IPS DF 4.7 (cell line): Measurements from ENCODE around the gene LMTK2.

ENCODE experiments used
- DNase-seq: peaks from one replicate; pipeline ENCODE4 v3.0.0-alpha.2; 2013; ENCODE audit warnings: low spot score; ENCODE audit errors: extremely low read depth

The LMTK2 gene

DNA sequence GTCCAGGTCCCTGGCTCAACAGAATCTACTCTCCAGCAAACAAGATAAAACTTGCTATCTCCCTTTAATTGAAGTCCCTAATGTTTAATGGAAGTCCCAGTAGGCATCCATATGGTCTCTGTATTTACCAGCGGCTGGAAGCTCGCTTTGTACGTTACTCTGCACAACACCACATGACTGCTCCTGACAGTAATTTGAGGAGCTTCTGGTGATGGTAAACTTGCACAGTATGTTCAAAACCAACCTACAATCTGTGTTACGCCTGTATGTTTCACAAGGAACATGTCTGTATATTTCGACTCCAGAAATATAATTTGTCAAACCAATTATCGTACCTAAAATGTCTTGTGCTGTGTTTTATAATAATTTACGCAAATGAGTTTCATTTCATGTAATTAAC, 149.8 kb downstream of the LMTK2 start:
- DNase-seq: no peak

DNA sequence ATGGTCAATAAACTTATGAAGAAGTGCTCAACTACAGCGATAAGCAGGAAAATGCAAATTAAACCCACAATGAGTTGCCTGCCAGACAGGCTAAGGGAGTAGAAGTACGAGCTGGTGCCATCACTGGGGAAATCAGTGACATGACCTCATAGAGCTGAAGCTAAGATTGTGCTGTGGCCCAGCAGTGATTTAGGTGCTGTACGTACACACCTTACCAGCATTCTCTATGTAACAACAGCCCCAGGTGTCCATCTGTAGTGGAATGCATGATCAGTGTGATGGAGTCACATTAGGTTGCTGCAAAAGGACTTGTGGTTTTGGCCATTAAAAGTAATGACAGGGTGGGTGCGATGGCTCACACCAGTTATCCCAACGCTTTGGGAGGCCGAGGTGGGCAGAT, 151.0 kb downstream of the LMTK2 start:
- DNase-seq: no peak
